ENCODE measurements around the gene CD276.

CD276 gene

GRCh38 chr15:73683257-73683776 is 866 bp upstream of the CD276 start:
- no peaks in the 10 kb centered on the region for H3K4me1 ChIP-seq
- H3K9ac ChIP-seq, result no peak overlapping the region
- no peaks in the 10 kb centered on the region for H3K79me2 ChIP-seq
- H3K9me3 ChIP-seq (ENCODE audit: control insufficient read depth, low read length), result no peaks in the 10 kb centered on the region
- TF ChIP-seq CTCF (IDR thresholded peaks at IDR 0.05), result peak; percentile 36
- peak overlapping the region; percentile 72 for H2AFZ ChIP-seq
- no peaks in the 10 kb centered on the region for H3K27me3 ChIP-seq (ENCODE audit: control insufficient read depth, insufficient read depth, low read length)
- H3K4me3 ChIP-seq (ENCODE audit: low read depth, low read length), result no peak overlapping the region
- peak overlapping the region; percentile 76 for H3K27ac ChIP-seq
- peak overlapping the region; percentile 72 for H3K4me2 ChIP-seq (ENCODE audit: low read length)
- no peaks in the 10 kb centered on the region for H3K36me3 ChIP-seq (ENCODE audit: control insufficient read depth, insufficient read depth, low read length)

- H3K4me1 ChIP-seq, result no peaks in the 10 kb centered on the region
- no peaks in the 10 kb centered on the region for H3K36me3 ChIP-seq (ENCODE audit: control insufficient read depth, insufficient read depth, low read length)
- peak overlapping the region; percentile 82 for H3K4me2 ChIP-seq (ENCODE audit: low read length)
- H3K4me3 ChIP-seq (ENCODE audit: low read depth, low read length), result peak overlapping the region; percentile 71
- peak overlapping the region; percentile 29 for H3K27ac ChIP-seq
- H3K9ac ChIP-seq, result no peak overlapping the region
- no peaks in the 10 kb centered on the region for H3K9me3 ChIP-seq (ENCODE audit: control insufficient read depth, low read length)
- TF ChIP-seq CTCF (IDR thresholded peaks at IDR 0.05), result no peak
- H3K27me3 ChIP-seq (ENCODE audit: control insufficient read depth, insufficient read depth, low read length), result no peaks in the 10 kb centered on the region
- H2AFZ ChIP-seq, result peak overlapping the region; percentile 76
- H3K79me2 ChIP-seq, result no peaks in the 10 kb centered on the region
These were observed 635 bp downstream of the CD276 start for GRCh38 chr15:73684581-73685455.

- H2AFZ ChIP-seq, result no peak overlapping the region
- H3K27me3 ChIP-seq (ENCODE audit: control insufficient read depth, insufficient read depth, low read length), result no peaks in the 10 kb centered on the region
- no peak overlapping the region for H3K4me3 ChIP-seq (ENCODE audit: low read depth, low read length)
- no peak overlapping the region for H3K27ac ChIP-seq
- H3K4me2 ChIP-seq (ENCODE audit: low read length), result no peak overlapping the region
- H3K36me3 ChIP-seq (ENCODE audit: control insufficient read depth, insufficient read depth, low read length), result no peaks in the 10 kb centered on the region
- TF ChIP-seq CTCF (IDR thresholded peaks at IDR 0.05), result no peak
- H3K79me2 ChIP-seq, result no peaks in the 10 kb centered on the region
- H3K9ac ChIP-seq, result no peak overlapping the region
- H3K9me3 ChIP-seq (ENCODE audit: control insufficient read depth, low read length), result no peaks in the 10 kb centered on the region
- H3K4me1 ChIP-seq, result no peaks in the 10 kb centered on the region
These were observed 1.8 kb downstream of the CD276 start for GRCh38 chr15:73685981-73686380.

- no peak for TF ChIP-seq CTCF (IDR thresholded peaks at IDR 0.05)
- Histone ChIP-seq H2AFZ (no peak overlapping the region), H3K4me1 (no peaks in the 10 kb centered on the region), H3K36me3 (ENCODE audit: control insufficient read depth, insufficient read depth, low read length) (no peaks in the 10 kb centered on the region), H3K9me3 (ENCODE audit: control insufficient read depth, low read length) (no peaks in the 10 kb centered on the region), H3K79me2 (no peaks in the 10 kb centered on the region), H3K27ac (no peak overlapping the region), H3K9ac (no peak overlapping the region), H3K4me2 (ENCODE audit: low read length) (no peak overlapping the region), H3K27me3 (ENCODE audit: control insufficient read depth, insufficient read depth, low read length) (no peaks in the 10 kb centered on the region), H3K4me3 (ENCODE audit: low read depth, low read length) (no peak overlapping the region)
These were observed 2.6 kb downstream of the CD276 start for GRCh38 chr15:73686781-73687256.

Measured in parathyroid adenoma (tissue), 2 donors.